OCI-LY3 (cell line): ENCODE data around the gene KIAA1328.

Source experiments
- EZH2phosphoT487 ChIP-seq: fragments of 200-600 bp; shearing (Covaris generic); IDR thresholded peaks from 2 replicates; pipeline ENCODE4 v1.6.1; 2018; ENCODE audit warnings: antibody characterized with exemption, mixed run types, low read depth
- TF ChIP-seq, protein P1 (sequence below): fragments of 200-600, 300-600 bp; sonication (generic); IDR thresholded peaks from 2 replicates; pipeline ENCODE4 v1.5.1; 2014; ENCODE audit warnings: antibody characterized with exemption, low read length, low read depth

DNA sequence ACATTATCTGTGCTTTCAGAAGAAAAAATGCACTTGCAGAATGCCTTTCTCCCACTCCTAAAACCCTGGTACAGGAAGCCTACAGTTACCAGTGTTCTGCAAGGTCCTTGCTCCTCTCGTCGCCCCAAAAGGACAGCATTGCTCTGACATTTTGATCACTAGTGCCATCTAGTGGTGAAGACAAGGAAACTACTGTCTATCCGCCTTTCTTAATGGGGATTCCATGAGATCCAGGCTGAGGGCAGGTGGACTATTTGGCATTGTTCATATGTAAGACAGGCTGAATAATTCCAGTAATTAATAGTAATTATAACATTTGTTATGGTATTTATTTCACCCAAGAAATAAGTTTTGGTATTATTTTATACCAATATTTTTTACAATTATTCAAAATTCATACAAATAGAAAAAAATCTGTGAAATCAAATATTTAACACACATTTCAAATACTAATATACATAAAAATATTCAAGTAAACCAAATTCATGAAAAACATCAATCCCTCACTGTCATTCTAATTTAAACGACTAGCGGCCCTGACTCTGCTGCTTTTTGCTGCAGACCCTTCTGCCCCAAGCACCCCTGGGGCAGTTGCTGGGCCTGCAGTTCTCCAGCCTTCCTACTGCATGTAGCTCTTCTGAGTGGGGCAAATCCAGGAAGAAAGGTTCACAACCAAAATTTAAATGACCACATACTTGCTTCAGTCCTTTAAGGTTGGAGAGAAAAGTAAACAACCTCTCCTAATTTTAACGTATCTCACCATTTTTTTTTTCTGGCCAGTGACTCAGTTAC is 19.1 kb upstream of the KIAA1328 start:
- TF ChIP-seq, protein P1, sequence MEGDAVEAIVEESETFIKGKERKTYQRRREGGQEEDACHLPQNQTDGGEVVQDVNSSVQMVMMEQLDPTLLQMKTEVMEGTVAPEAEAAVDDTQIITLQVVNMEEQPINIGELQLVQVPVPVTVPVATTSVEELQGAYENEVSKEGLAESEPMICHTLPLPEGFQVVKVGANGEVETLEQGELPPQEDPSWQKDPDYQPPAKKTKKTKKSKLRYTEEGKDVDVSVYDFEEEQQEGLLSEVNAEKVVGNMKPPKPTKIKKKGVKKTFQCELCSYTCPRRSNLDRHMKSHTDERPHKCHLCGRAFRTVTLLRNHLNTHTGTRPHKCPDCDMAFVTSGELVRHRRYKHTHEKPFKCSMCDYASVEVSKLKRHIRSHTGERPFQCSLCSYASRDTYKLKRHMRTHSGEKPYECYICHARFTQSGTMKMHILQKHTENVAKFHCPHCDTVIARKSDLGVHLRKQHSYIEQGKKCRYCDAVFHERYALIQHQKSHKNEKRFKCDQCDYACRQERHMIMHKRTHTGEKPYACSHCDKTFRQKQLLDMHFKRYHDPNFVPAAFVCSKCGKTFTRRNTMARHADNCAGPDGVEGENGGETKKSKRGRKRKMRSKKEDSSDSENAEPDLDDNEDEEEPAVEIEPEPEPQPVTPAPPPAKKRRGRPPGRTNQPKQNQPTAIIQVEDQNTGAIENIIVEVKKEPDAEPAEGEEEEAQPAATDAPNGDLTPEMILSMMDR: peak; percentile 79
- TF ChIP-seq EZH2phosphoT487: no peak
